Fibroblast of lung (primary cell): ENCODE data around the gene TANC1. TPM values are rescaled to one million over a fixed set of nuclear protein-coding genes. Genes with fewer than 3 reads are reported as not detected.
A peak's percentile ranks its signal among the peaks of the same experiment; 100 is the strongest.

Experiments
- DNase-seq, 2 donors: peaks; one replicate each; pipeline versions ENCODE4 v3.0.0 to v3.0.0-alpha.2; 2010; ENCODE audit warnings: low read depth in 2 of 2
- H2AFZ ChIP-seq: 2 replicates; pipeline ENCODE4 v1.5.1; 2012; ENCODE audit warnings: low read length, control low read depth, inconsistent platforms
- H3K27ac ChIP-seq: 2 replicates; pipeline ENCODE4 v1.5.1; 2011; ENCODE audit warnings: low read length, control low read depth; ENCODE audit not compliant: insufficient read depth
- H3K27me3 ChIP-seq: 2 replicates; pipeline ENCODE4 v1.5.1; 2011; ENCODE audit warnings: mild to moderate bottlenecking, low read length; ENCODE audit not compliant: control insufficient read depth, insufficient read depth
- H3K36me3 ChIP-seq: 2 replicates; pipeline ENCODE4 v1.5.1; 2011; ENCODE audit warnings: low read length; ENCODE audit not compliant: control insufficient read depth, insufficient read depth
- H3K4me1 ChIP-seq: 2 replicates; pipeline ENCODE4 v1.5.1; 2011; ENCODE audit warnings: low read length; ENCODE audit not compliant: control insufficient read depth, insufficient read depth; ENCODE audit errors: extremely low read depth
- H3K4me2 ChIP-seq: 2 replicates; pipeline ENCODE4 v1.5.1; 2011; ENCODE audit warnings: low read length, control low read depth; ENCODE audit not compliant: insufficient read depth; ENCODE audit errors: extremely low read depth
- H3K4me3 ChIP-seq, 4 experiments: fragments of 200-600 bp in 1 of 4; sonication (generic) in 1 of 4; replicated peaks in 1 of 4; 2 replicates each; pipeline ENCODE4 v1.5.1; 2011 to 2016; ENCODE audit warnings: low read length in 4 of 4, low read depth in 3 of 4, mild to moderate bottlenecking in 3 of 4, control low read depth in 2 of 4, inconsistent platforms in 1 of 4, mixed read lengths in 1 of 4; ENCODE audit not compliant: insufficient read depth in 1 of 4; ENCODE audit errors: control extremely low read depth in 1 of 4
- H3K79me2 ChIP-seq: 2 replicates; pipeline ENCODE4 v1.5.1; 2012; ENCODE audit warnings: mild to moderate bottlenecking, low read length, inconsistent platforms; ENCODE audit not compliant: control insufficient read depth, insufficient read depth
- H3K9ac ChIP-seq: 2 replicates; pipeline ENCODE4 v1.5.1; 2011; ENCODE audit warnings: mild to moderate bottlenecking, low read length, control low read depth; ENCODE audit not compliant: insufficient read depth
- H3K9me3 ChIP-seq: 2 replicates; pipeline ENCODE4 v1.5.1; 2012; ENCODE audit warnings: low read depth, low read length; ENCODE audit not compliant: control insufficient read depth, insufficient read depth
- H4K20me1 ChIP-seq: 2 replicates; pipeline ENCODE4 v1.5.1; 2011; ENCODE audit warnings: low read length; ENCODE audit not compliant: control insufficient read depth, insufficient read depth; ENCODE audit errors: extremely low read depth
- CTCF ChIP-seq, 2 donors: IDR thresholded peaks in 1 of 2; conservative IDR thresholded peaks in 1 of 2; 1 replicate in 1 of 2; 2 replicates in 1 of 2; pipeline ENCODE4 v1.5.1; 2011 to 2012; ENCODE audit warnings: low read length in 2 of 2, control low read depth in 1 of 2, inconsistent platforms in 1 of 2, low read depth in 1 of 2, mild to moderate bottlenecking in 1 of 2
- EZH2 ChIP-seq: IDR thresholded peaks from 2 replicates; pipeline ENCODE4 v1.5.1; 2012; ENCODE audit warnings: low read length, control low read depth, mild to moderate bottlenecking; ENCODE audit errors: missing control alignments
- polyA plus RNA-seq, 2 donors: library from polyadenylated mRNA; depleted of rRNA in 1 of 2; stranded (reverse) in 1 of 2; unstranded in 1 of 2; fragments of >200 nt; gene quantifications; 2 replicates each; pipeline ENCODE4 v1.2.1, GENCODE V29; 2011 to 2012; ENCODE audit warnings: missing spikeins in 1 of 2
- total RNA-seq: library from RNA; depleted of rRNA; stranded (reverse); fragments of >200 nt; gene quantifications from 2 replicates; pipeline ENCODE4 v1.2.1, GENCODE V29; 2014

TANC1 gene
- total and polyA plus RNA-seq, 2 donors (not counting 1 experiment from before 2014, with no cell fraction given): 32.7 to 41.9 TPM

GRCh38 chr2:159074605-159075004, 106.2 kb downstream of the TANC1 start:
- H3K9me3 ChIP-seq: no peaks in the 10 kb centered on the region
- no peaks in the 10 kb centered on the region for H4K20me1 ChIP-seq
- no peaks in the 10 kb centered on the region for H3K36me3 ChIP-seq
- H3K4me1 ChIP-seq: peaks cover 31% of the 10 kb centered on the region
- no peak for DNase-seq
- no peak overlapping the region for H3K4me2 ChIP-seq
- no peak overlapping the region for H3K9ac ChIP-seq
- no peak for TF ChIP-seq CTCF (conservative IDR thresholded peaks at IDR 0.05 in 1 of 2, IDR thresholded peaks at IDR 0.05 in 1 of 2; ENCODE audit: low read depth in 1 of 2, low read length in 2 of 2)
- TF ChIP-seq EZH2: no peak
- peaks cover 6% of the 10 kb centered on the region for H3K79me2 ChIP-seq
- no peak overlapping the region for H3K4me3 ChIP-seq
- no peak overlapping the region for H2AFZ ChIP-seq
- no peaks in the 10 kb centered on the region for H3K27me3 ChIP-seq
- no peak overlapping the region for H3K27ac ChIP-seq

GRCh38 chr2:159075727-159076126, 107.3 kb downstream of the TANC1 start:
- H3K4me2 ChIP-seq: peak overlapping the region; percentile 66
- H3K27ac ChIP-seq: peak overlapping the region; percentile 45
- no peak overlapping the region for H2AFZ ChIP-seq
- H4K20me1 ChIP-seq: no peaks in the 10 kb centered on the region
- H3K36me3 ChIP-seq: no peaks in the 10 kb centered on the region
- H3K9ac ChIP-seq: no peak overlapping the region
- H3K4me1 ChIP-seq: peaks cover 29% of the 10 kb centered on the region
- DNase-seq: peak; percentile 54 to 67
- no peaks in the 10 kb centered on the region for H3K27me3 ChIP-seq
- TF ChIP-seq CTCF (conservative IDR thresholded peaks at IDR 0.05 in 1 of 2, IDR thresholded peaks at IDR 0.05 in 1 of 2; ENCODE audit: low read depth in 1 of 2, low read length in 2 of 2) (no peak), EZH2 (no peak)
- no peaks in the 10 kb centered on the region for H3K9me3 ChIP-seq
- peak overlapping the region in 1 of 4 experiments; percentile 5 for H3K4me3 ChIP-seq
- H3K79me2 ChIP-seq: peaks cover 6% of the 10 kb centered on the region

- Histone ChIP-seq H3K9ac (no peak overlapping the region), H3K36me3 (no peaks in the 10 kb centered on the region), H2AFZ (no peak overlapping the region), H4K20me1 (no peaks in the 10 kb centered on the region), H3K4me2 (peak overlapping the region; percentile 66), H3K4me1 (peaks cover 29% of the 10 kb centered on the region), H3K4me3 (peak overlapping the region in 1 of 4 experiments; percentile 5), H3K27ac (peak overlapping the region; percentile 45), H3K9me3 (no peaks in the 10 kb centered on the region), H3K27me3 (no peaks in the 10 kb centered on the region), H3K79me2 (peaks cover 6% of the 10 kb centered on the region)
- TF ChIP-seq CTCF (conservative IDR thresholded peaks at IDR 0.05 in 1 of 2, IDR thresholded peaks at IDR 0.05 in 1 of 2; ENCODE audit: low read depth in 1 of 2, low read length in 2 of 2) (peak in 1 of 2 donors; percentile 17), EZH2 (no peak)
- DNase-seq: peak; percentile 87 to 96
These were observed 107.8 kb downstream of the TANC1 start for GRCh38 chr2:159076241-159076640.
